Activated naive CD8-positive, alpha-beta T cell (primary cell): Measurements from ENCODE around the gene KCNE3.

ENCODE experiments used
- H3K27ac Mint-ChIP-seq: one replicate; pipeline ENCODE4 v1.8.0; 2021; ENCODE audit warnings: mixed read lengths
- H3K27me3 Mint-ChIP-seq: one replicate; pipeline ENCODE4 v1.8.0; 2021; ENCODE audit warnings: mixed read lengths
- H3K36me3 Mint-ChIP-seq: one replicate; pipeline ENCODE4 v1.8.0; 2021; ENCODE audit warnings: mixed read lengths
- H3K4me1 Mint-ChIP-seq: one replicate; pipeline ENCODE4 v1.8.0; 2021; ENCODE audit warnings: low read depth, mixed read lengths
- H3K4me3 Mint-ChIP-seq: one replicate; pipeline ENCODE4 v1.8.0; 2021; ENCODE audit warnings: mild to moderate bottlenecking, mixed read lengths
- H3K9me3 Mint-ChIP-seq: one replicate; pipeline ENCODE4 v1.8.0; 2021; ENCODE audit warnings: low read depth, mixed read lengths

The KCNE3 gene, protein sequence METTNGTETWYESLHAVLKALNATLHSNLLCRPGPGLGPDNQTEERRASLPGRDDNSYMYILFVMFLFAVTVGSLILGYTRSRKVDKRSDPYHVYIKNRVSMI

DNA sequence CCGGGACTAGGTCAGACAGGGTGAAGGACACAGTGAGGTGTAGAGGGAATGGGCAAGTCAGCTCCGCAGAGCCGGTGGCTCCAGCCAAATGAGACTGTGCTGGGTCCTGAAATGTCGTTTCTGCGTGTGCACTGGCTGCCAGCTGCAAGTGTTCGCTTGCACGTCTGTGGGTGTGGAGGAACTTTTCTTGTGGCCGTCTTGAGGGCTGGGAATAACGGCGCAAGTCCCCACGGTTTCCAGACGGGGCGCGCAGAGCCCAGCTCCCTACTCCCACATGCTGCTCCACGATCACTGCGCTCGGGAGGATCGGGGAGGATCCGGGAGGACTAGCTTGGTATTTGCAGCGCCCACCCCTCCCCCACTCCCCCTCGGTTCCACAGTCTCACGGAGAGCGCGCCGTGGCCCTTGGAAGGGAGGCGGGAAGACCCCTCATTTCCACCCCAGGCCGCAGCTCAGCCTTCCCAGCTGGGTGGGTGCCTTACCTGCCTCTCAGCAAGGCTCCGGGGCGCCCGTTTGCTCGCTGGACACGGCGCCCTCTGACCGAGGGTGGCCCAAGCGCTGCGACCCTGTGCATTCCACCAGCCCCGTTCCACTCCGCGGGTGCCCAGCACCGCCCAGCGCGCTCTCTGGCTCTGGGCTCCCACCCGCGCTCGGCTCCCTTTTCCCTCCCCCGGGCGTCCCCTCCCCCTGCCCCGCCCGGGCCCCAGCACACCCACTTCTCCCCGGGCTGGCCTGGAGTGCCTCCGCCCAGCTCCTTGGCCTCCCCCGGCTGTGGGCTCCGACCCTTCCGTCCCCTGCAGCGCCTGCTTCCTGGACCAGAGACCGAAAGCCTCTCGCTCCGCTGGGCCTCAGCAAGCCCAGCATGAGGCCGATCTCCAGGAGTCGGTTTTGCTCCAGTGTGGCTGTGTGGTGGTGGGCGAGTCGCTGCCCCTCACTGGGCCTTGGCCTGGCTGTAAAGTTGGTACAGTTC, at the start of gene KCNE3:
Gene KCNE3 (minus strand): TSS at position 634 of the 970 bp plus-strand sequence. CDS start 9,986 bp downstream, outside the sequence.
- Mint-ChIP-seq H3K27me3 (peaks cover 29% of the 10 kb centered on the region), H3K27ac (no peak within 1 kb of the TSS), H3K36me3 (no peaks in the 10 kb centered on the region), H3K4me1 (peaks cover 6% of the 10 kb centered on the region), H3K4me3 (peak within 1 kb of the TSS; percentile 63), H3K9me3 (no peaks in the 10 kb centered on the region)

DNA sequence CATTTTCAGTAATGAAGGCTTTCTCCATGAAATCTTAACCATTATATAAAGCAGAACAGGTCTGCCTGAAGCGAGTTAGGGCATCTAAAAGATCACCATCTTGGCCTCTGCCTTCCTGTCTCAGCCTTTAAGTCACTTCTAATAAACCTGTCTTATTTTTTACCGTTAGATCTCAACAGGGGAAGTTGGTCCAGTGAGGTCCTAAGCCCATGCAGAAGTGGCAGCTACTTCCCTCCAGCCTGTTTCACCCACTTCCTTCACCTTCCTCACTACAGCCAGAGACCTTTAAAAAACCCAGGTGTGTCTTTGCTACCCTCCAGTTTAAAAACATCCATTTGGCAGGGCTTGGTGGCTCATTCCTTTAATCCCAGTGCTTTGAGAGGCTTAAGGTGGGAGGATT, 40.2 kb upstream of the KCNE3 start:
- Mint-ChIP-seq H3K4me1 (no peaks in the 10 kb centered on the region), H3K27ac (no peak overlapping the region), H3K36me3 (no peaks in the 10 kb centered on the region), H3K27me3 (peaks cover 4% of the 10 kb centered on the region), H3K9me3 (peaks cover 4% of the 10 kb centered on the region), H3K4me3 (no peak overlapping the region)

DNA sequence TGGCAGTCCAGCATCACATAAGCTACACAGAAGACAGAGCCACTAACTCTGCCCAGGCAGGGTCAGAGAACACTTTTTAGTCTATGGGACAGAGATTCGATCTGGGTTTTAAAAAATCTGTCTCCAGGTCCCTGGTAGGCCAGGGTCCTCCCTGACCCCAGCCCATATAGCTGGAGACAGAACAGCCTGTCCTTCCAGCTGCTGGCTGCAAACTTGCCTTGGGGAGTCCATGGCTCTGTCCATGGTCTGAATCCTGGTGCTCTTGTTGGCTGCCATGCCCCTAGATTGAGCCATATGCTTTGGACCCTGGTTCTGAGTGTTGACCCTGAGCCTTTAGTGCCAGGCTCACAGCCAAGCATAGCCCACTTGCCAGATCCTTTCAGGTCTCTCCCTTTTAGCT, 39.5 kb upstream of the KCNE3 start:
- H3K4me3 Mint-ChIP-seq: no peak overlapping the region
- H3K27ac Mint-ChIP-seq: no peak overlapping the region
- H3K27me3 Mint-ChIP-seq: peaks cover 3% of the 10 kb centered on the region
- H3K9me3 Mint-ChIP-seq: no peaks in the 10 kb centered on the region
- H3K36me3 Mint-ChIP-seq: peaks cover 1% of the 10 kb centered on the region
- H3K4me1 Mint-ChIP-seq: no peaks in the 10 kb centered on the region

DNA sequence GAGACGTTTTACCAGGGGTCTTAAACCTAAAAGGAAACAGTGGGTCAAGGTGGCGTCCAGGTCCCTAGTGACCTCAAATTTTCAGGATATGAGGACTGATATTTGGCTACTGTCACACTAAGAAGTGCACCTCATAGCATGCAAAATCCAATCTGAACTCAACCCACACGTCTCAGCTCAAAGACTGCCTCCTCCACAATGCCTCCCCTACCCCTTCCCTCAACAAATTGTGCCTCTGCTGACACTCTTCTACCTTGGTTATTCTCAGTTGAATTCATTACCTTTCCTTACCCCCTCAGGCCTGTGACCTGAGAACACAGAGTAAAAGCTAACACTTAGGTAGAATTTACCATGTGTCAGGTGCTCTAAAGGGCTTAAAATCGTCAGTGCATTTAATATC, 38.6 kb upstream of the KCNE3 start:
- H3K4me1 Mint-ChIP-seq: no peaks in the 10 kb centered on the region
- peaks cover 6% of the 10 kb centered on the region for H3K36me3 Mint-ChIP-seq
- H3K4me3 Mint-ChIP-seq: no peak overlapping the region
- H3K9me3 Mint-ChIP-seq: no peaks in the 10 kb centered on the region
- H3K27me3 Mint-ChIP-seq: peaks cover 3% of the 10 kb centered on the region
- H3K27ac Mint-ChIP-seq: no peak overlapping the region

DNA sequence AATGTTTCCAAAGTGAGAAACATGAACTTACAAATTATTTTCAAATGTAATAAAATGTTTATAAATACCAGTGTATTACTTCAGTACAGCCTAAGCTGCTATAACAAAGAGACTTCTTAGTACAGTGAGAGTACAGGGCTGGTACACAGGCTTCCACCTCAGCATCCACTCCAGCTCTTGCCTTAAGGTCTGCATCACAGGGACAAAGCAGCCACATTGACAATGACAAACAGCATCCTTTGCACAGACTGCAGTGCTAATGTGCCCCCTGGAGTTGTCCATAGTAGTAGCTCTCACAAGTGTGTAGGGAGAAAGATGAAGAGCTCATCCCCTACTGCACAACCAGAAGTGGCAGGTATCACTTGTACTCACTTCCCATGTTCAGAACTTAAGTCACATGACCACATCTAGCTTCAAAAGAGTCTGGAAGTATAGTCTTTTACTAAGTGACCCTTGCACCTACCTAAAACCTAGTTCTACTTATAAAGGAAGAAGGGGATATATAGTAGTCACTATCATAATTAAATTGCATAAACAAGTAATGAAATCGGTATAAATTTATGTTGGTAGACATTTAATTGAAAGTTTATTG, 36.8 kb upstream of the KCNE3 start:
- H3K4me1 Mint-ChIP-seq: no peaks in the 10 kb centered on the region
- no peak overlapping the region for H3K27ac Mint-ChIP-seq
- no peak overlapping the region for H3K4me3 Mint-ChIP-seq
- no peaks in the 10 kb centered on the region for H3K9me3 Mint-ChIP-seq
- H3K36me3 Mint-ChIP-seq: peaks cover 9% of the 10 kb centered on the region
- H3K27me3 Mint-ChIP-seq: peaks cover 1% of the 10 kb centered on the region

DNA sequence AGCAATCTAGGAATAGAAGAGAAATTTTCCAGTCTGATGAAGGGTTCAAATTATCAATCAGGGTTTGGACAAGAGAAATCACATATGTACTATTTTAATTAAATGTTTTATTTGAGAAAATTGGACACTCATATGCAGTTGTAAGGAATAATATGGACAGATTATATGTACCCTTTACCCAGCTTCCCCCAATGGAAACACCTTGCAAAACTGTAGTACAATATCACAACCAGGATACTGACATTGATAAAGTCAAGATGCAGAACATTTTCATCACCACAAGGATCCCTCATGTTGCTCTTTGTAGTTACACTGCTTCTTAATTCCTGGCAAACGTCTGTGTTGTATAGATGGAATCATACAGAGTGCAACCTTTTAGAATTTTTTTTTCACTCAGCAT, 27.6 kb upstream of the KCNE3 start:
- Mint-ChIP-seq H3K27me3 (no peaks in the 10 kb centered on the region), H3K4me1 (peaks cover 21% of the 10 kb centered on the region), H3K27ac (peak overlapping the region; percentile 22), H3K9me3 (no peaks in the 10 kb centered on the region), H3K36me3 (peaks cover 10% of the 10 kb centered on the region), H3K4me3 (no peak overlapping the region)

DNA sequence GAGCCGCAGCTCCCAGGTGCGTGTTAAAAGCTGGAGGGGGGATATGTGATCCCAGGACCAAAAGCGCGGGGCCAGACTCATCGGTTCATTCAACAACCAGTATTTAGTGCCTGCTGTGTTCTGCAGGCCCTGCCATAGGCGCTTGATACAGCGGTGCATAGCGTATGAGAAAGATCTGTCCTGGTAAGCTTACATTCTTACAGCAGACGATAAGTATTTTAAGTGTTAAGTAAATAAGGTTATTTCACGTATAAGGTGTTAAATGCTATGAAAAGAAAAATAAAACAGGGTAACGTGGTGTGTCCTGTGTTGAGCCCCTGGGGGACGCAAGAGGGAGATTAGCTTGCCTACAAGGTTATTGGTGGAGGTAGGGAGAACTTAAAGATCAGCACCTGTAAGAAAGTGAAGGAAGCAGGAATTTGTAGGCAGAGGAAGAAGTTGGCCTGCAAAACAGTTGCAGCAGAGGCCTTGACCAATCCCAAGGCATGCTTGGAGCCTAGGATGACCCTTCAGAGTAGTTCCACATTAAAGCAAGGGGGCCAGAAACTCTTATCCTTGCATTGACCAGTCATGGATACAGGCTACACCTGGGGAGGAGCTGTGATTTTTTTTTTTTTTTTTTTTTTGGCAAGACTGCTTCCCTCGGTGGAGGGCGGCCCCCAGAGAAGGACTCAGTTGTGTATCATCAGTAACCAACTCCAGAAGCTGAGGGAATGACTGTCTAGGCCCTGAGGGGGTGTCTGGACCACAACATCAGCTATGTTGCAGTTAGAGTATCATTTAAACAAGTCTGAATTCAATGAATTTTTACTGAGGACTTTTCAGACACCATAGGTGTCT, 26.7 kb upstream of the KCNE3 start:
- Mint-ChIP-seq H3K9me3 (no peaks in the 10 kb centered on the region), H3K4me3 (peak overlapping the region; percentile 87), H3K4me1 (peaks cover 21% of the 10 kb centered on the region), H3K36me3 (peaks cover 10% of the 10 kb centered on the region), H3K27ac (peak overlapping the region; percentile 87), H3K27me3 (no peaks in the 10 kb centered on the region)

DNA sequence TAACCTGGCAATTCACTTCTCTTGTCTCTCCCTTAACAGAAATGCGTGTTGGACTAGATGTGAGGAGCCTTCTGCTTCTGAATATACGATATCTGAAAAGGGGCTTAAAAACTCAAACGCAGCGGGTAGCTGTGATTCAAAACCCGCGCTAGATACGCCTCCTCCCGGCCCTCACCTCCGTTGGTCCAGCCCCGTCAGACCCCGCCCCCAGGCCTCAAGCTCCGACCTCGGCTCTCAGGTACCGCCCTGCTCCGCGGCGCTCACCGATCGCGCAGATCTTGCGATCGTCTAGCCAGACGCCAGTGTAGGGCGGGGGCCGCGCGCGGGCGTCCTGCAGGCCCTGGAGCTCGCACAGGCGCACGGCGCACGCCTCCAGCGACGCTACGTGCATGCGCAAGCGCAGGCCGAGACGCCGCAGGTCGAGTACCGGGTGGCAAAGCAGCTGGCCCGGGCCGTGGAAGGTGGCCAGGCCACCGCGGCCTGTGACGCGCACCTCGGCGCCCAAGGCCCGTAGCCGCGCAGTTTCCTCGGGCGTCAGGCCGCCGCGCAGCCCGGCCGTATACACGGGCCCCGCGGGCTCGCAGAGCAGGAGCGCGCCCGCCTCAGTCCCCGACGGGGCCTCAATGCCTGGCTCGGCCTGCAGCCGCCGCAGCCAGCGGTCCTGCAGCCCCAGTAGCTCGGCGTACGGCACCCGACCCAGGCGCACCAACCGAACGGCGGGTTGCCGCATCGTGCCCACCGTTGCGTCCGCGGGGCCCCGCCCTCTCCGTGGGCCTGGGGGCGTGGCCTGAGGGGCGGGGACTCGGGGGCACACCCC, 25.8 kb upstream of the KCNE3 start, which contains the start of gene LIPT2:
Gene LIPT2 (minus strand): TSS at position 751 of the 817 bp plus-strand sequence. CDS start 21 bp downstream, at position 730.
- Mint-ChIP-seq H3K9me3 (no peaks in the 10 kb centered on the region), H3K27me3 (no peaks in the 10 kb centered on the region), H3K36me3 (peaks cover 10% of the 10 kb centered on the region), H3K27ac (peak within 1 kb of the TSS; percentile 87), H3K4me1 (peaks cover 21% of the 10 kb centered on the region), H3K4me3 (peak within 1 kb of the TSS; percentile 87)

DNA sequence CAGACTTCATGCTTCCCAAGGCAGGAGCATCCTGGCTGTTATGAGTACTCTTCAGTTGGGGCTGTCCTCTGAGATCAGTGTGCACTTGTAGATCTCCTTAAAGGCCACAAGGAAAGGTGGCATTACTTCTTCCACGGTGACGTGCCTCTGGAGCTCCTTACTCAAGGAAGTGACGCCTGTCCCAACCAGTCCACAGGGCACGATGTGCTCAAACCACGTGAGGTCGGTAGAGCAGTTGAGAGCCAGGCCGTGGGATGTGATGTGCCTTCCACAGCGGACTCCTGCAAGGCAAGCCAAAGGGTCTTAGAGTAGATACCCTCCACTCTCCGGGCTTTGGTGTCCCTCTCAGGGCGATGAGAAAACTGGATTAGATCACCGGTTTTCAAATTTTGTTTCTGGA, 24.7 kb upstream of the KCNE3 start:
- Mint-ChIP-seq H3K9me3 (no peaks in the 10 kb centered on the region), H3K27me3 (no peaks in the 10 kb centered on the region), H3K27ac (no peak overlapping the region), H3K4me1 (peaks cover 23% of the 10 kb centered on the region), H3K36me3 (peaks cover 4% of the 10 kb centered on the region), H3K4me3 (peak overlapping the region; percentile 36)

DNA sequence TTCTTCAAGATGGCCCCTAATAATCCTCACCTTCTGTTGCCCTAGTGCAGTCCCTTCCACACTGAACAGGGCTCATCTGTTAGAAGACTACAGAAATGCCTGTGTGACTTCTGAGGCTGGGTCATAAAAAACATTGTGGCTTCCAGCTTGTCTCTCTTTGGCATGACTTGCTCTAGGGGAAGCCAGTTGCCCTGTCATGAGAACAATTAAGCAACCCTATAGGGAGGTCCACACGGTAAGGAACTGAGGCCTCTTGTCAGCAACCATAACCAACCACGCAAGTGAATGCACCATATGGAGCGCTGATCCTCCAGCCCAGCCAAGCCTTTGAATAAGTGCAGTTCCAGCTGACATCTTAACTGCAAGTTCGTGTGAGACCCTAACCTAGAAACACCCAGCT, 23.6 kb upstream of the KCNE3 start:
- Mint-ChIP-seq H3K4me1 (peaks cover 23% of the 10 kb centered on the region), H3K27ac (no peak overlapping the region), H3K9me3 (no peaks in the 10 kb centered on the region), H3K27me3 (no peaks in the 10 kb centered on the region), H3K36me3 (peaks cover 2% of the 10 kb centered on the region), H3K4me3 (no peak overlapping the region)

DNA sequence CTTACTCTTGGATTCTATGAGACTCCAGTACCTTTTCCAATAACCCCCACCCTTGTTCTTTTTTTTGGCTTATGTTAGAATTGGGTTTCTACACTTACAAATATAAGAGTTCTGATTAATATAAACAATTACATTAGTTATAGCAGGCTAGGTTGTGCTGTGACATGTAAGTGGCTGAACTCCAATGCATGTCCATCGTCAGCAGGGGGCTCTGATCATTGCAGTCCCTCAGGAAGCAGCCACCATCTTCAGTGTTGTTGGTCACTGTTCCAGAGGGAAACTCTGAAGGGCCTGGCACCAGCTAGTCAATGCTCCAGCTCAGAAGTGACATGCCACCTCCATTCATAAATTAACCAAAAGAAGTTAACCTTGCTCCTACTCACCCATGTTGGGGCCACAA, 20.5 kb upstream of the KCNE3 start:
- peaks cover 9% of the 10 kb centered on the region for H3K4me1 Mint-ChIP-seq
- H3K9me3 Mint-ChIP-seq: no peaks in the 10 kb centered on the region
- H3K36me3 Mint-ChIP-seq: no peaks in the 10 kb centered on the region
- no peaks in the 10 kb centered on the region for H3K27me3 Mint-ChIP-seq
- H3K4me3 Mint-ChIP-seq: no peak overlapping the region
- H3K27ac Mint-ChIP-seq: no peak overlapping the region

DNA sequence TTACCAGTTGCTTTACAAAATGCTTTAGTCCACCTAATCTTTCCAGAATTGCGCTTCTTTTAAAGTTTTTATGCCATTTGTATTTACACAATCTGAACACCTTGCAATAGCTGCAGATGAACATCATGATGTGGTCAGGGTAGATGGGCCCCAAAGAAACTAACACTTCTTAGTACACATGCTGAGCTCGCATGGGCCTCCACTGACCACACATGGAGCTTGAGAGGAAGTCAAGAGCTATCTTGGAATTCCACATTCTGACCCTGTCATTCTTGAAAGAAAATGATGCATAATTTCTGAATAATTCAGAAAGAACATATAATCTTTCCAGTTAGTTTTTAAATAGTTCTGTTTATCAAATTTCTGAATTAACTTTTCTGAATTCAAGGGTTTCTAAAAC, 18.5 kb upstream of the KCNE3 start:
- H3K4me3 Mint-ChIP-seq: no peak overlapping the region

DNA sequence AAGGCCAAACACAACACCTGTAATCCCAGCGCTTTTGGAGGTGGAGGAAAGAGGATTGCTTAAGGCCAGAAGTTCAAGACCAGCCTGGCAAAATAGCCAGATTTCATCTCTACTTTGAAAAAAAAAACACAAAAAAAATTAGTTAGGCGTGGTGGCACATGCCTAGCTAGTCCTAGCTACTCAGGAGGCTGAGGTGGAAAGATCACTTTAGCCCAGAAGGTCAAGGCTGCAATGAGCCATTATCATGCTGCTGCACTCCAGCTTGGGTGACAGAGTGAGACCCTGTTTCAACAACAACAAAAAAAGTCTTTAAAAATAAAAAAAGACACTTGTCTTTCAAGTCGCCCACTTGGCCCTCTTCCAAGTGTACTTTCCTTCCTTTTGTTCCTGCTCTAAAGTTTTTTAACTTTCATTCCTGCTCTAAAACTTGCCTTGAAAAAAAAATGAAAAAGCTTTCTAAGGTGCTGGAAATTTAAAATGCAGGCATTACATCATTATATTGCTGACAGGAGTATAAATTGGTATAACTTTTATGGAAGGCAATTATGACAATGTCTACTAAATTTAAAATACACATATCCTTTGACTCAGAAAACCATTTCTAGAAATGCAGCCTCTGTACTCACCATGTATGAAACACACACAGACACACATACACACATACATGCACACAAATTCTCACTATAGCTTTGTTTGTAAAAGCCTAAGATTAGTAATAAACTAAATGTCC, 13.5 kb upstream of the KCNE3 start:
- Mint-ChIP-seq H3K4me1 (peaks cover 3% of the 10 kb centered on the region), H3K27ac (no peak overlapping the region), H3K36me3 (no peaks in the 10 kb centered on the region), H3K4me3 (no peak overlapping the region), H3K9me3 (no peaks in the 10 kb centered on the region), H3K27me3 (no peaks in the 10 kb centered on the region)

More for the DNA sequence above, 18.5 kb upstream of the KCNE3 start:
- no peaks in the 10 kb centered on the region for H3K27me3 Mint-ChIP-seq
- no peak overlapping the region for H3K27ac Mint-ChIP-seq
- H3K9me3 Mint-ChIP-seq: no peaks in the 10 kb centered on the region
- peaks cover 5% of the 10 kb centered on the region for H3K4me1 Mint-ChIP-seq
- H3K36me3 Mint-ChIP-seq: no peaks in the 10 kb centered on the region
